SK-N-SH (cell line): ENCODE results near the gene MOGAT3. TPM values are rescaled to one million over a fixed set of nuclear protein-coding genes. Genes with fewer than 3 reads are reported as not detected.

Experiments
- CTCF ChIA-PET: fragments of 300-600, 350-600 bp; formaldehyde crosslinking; extraction: SDS; loops from one replicate; lab custom pipeline; 2021; lab: Yijun Ruan, JAX
- POLR2A ChIA-PET: fragments of 350-600 bp; sonication (Branson Sonifier 250); formaldehyde crosslinking; extraction: SDS; loops from one replicate; lab custom pipeline; 2020; ENCODE audit warnings: antibody characterized with exemption, inconsistent platforms; lab: Yijun Ruan, JAX
- DNase-seq: peaks from one replicate; pipeline ENCODE4 v3.0.0; 2012
- H2AFZ ChIP-seq: fragments of 200-600 bp; sonication (generic); 2 replicates; pipeline ENCODE4 v1.8.1; 2016; ENCODE audit warnings: antibody characterized with exemption, mild to moderate bottlenecking, low read depth
- H3F3A ChIP-seq: fragments of 200-600 bp; sonication (generic); replicated peaks from 2 replicates; pipeline ENCODE3; 2016; ENCODE audit warnings: antibody characterized with exemption, mild to moderate bottlenecking; ENCODE audit not compliant: insufficient read depth
- H3K27ac ChIP-seq, 2 experiments: fragments of 200-500 bp in 1 of 2; fragments of 200-600 bp in 1 of 2; sonication (Bioruptor generic) in 1 of 2; sonication (generic), shearing (Covaris generic) in 1 of 2; 2 replicates each; pipeline versions ENCODE4 v1.5.1 to v1.6.1; 2014 to 2016; ENCODE audit warnings: low read depth in 2 of 2, inconsistent platforms in 1 of 2, low read length in 1 of 2, mild to moderate bottlenecking in 1 of 2, mixed read lengths in 1 of 2
- H3K27me3 ChIP-seq: fragments of 200-600 bp; sonication (generic), shearing (Covaris generic); 2 replicates; pipeline ENCODE4 v1.6.1; 2016; ENCODE audit warnings: mixed run types; ENCODE audit not compliant: insufficient read depth
- H3K36me3 ChIP-seq, 2 experiments: fragments of 200-500 bp in 1 of 2; fragments of 200-600 bp in 1 of 2; sonication (Bioruptor generic) in 1 of 2; sonication (generic) in 1 of 2; replicated peaks in 1 of 2; 2 replicates each; pipeline versions ENCODE3 to v1.5.1; 2014 to 2016; ENCODE audit warnings: low read length in 1 of 2, mild to moderate bottlenecking in 1 of 2; ENCODE audit not compliant: insufficient read depth in 2 of 2, control insufficient read depth in 1 of 2
- H3K4me1 ChIP-seq, 2 experiments: fragments of 200-500 bp in 1 of 2; fragments of 200-600 bp in 1 of 2; sonication (Bioruptor generic) in 1 of 2; sonication (generic), shearing (Covaris generic) in 1 of 2; 2 replicates each; pipeline versions ENCODE4 v1.5.1 to v1.6.1; 2014 to 2016; ENCODE audit warnings: low read depth in 1 of 2, low read length in 1 of 2, mixed run types in 1 of 2; ENCODE audit not compliant: insufficient read depth in 2 of 2, control insufficient read depth in 1 of 2
- H3K4me2 ChIP-seq: fragments of 200-600 bp; sonication (generic), shearing (Covaris generic); 2 replicates; pipeline ENCODE4 v1.6.1; 2017; ENCODE audit warnings: mixed run types
- H3K4me3 ChIP-seq, 2 experiments: fragments of 200-500 bp in 1 of 2; fragments of 200-600 bp in 1 of 2; sonication (Bioruptor generic) in 1 of 2; sonication (generic), shearing (Covaris generic) in 1 of 2; 2 replicates each; pipeline versions ENCODE4 v1.5.1 to v1.8.1; 2014 to 2016; ENCODE audit warnings: low read depth in 2 of 2, inconsistent platforms in 1 of 2, low read length in 1 of 2, mild to moderate bottlenecking in 1 of 2, mixed read lengths in 1 of 2, moderate library complexity in 1 of 2
- H3K79me2 ChIP-seq: fragments of 200-600 bp; sonication (generic); 2 replicates; pipeline ENCODE4 v1.8.1; 2017; ENCODE audit warnings: mild to moderate bottlenecking; ENCODE audit not compliant: insufficient read depth
- H3K9ac ChIP-seq: fragments of 200-600 bp; sonication (generic); 2 replicates; pipeline ENCODE4 v1.6.1; 2017; ENCODE audit warnings: mixed run types
- H3K9me2 ChIP-seq: fragments of 200-600 bp; sonication (generic); 2 replicates; pipeline ENCODE4 v1.6.1; 2017; ENCODE audit warnings: mixed run types
- H3K9me3 ChIP-seq: fragments of 200-600 bp; sonication (generic); 2 replicates; pipeline ENCODE4 v1.6.1; 2017; ENCODE audit warnings: mixed run types, mild to moderate bottlenecking, moderate library complexity
- H4K20me1 ChIP-seq: fragments of 200-600 bp; sonication (generic); 2 replicates; pipeline ENCODE4 v1.6.1; 2017; ENCODE audit warnings: mild to moderate bottlenecking, mixed run types; ENCODE audit not compliant: insufficient read depth
- CHD2 ChIP-seq: fragments of 150-350 bp; IDR thresholded peaks from 2 replicates; pipeline ENCODE4 v1.6.1; 2018; ENCODE audit warnings: low read length; ENCODE audit not compliant: partially characterized antibody
- MEF2A ChIP-seq: IDR thresholded peaks from 2 replicates; pipeline ENCODE4 v1.4.0; 2012; ENCODE audit warnings: low read depth, borderline replicate concordance
- POLR2AphosphoS5 ChIP-seq: IDR thresholded peaks from 2 replicates; pipeline ENCODE4 v1.6.1; 2012; ENCODE audit warnings: low read depth, low read length
- RAD21 ChIP-seq: IDR thresholded peaks from 2 replicates; pipeline ENCODE4 v1.6.1; 2012; ENCODE audit warnings: mild to moderate bottlenecking, low read length
- SIN3A ChIP-seq: IDR thresholded peaks from 2 replicates; pipeline ENCODE4 v1.6.1; 2012; ENCODE audit warnings: low read depth, mild to moderate bottlenecking, low read length, moderate library complexity, borderline replicate concordance
- TAF1 ChIP-seq: IDR thresholded peaks from 2 replicates; pipeline ENCODE4 v1.6.1; 2012; ENCODE audit warnings: low read depth, mild to moderate bottlenecking, low read length, moderate library complexity, borderline replicate concordance
- WGBS: methylation state at CpG from one replicate; pipeline ENCODE4 v1.1.6; 2017; ENCODE audit warnings: low lambda C conversion rate; 5-methylcytosine and 5-hydroxymethylcytosine counted together
- polyA plus RNA-seq, 3 experiments: library from polyadenylated mRNA; depleted of rRNA; stranded (reverse); fragments of >200 nt; gene quantifications; 2 replicates each; pipeline ENCODE4 v1.2.3, GENCODE V29; 2012
- TF ChIP-seq, protein P1 (sequence below): fragments of 200-600 bp; sonication (generic); IDR thresholded peaks from 2 replicates; pipeline ENCODE4 v1.6.1; 2017; ENCODE audit warnings: antibody characterized with exemption, mild to moderate bottlenecking, moderate library complexity
- TF ChIP-seq, protein P2 (sequence below): IDR thresholded peaks from 2 replicates; pipeline ENCODE4; 2012
- TF ChIP-seq, protein P3 (sequence below): fragments of 150-350 bp; IDR thresholded peaks from 2 replicates; pipeline ENCODE4 v1.6.1; 2017; ENCODE audit warnings: antibody characterized with exemption, low read length, low read depth, borderline replicate concordance
- TF ChIP-seq, protein P4 (sequence below): IDR thresholded peaks from 2 replicates; pipeline ENCODE4 v1.4.0; 2012; ENCODE audit warnings: low read depth, borderline replicate concordance

The MOGAT3 gene
- polyA plus RNA-seq, 1 of the 3 experiments (the other 2 are of a cell fraction) = not detected

DNA sequence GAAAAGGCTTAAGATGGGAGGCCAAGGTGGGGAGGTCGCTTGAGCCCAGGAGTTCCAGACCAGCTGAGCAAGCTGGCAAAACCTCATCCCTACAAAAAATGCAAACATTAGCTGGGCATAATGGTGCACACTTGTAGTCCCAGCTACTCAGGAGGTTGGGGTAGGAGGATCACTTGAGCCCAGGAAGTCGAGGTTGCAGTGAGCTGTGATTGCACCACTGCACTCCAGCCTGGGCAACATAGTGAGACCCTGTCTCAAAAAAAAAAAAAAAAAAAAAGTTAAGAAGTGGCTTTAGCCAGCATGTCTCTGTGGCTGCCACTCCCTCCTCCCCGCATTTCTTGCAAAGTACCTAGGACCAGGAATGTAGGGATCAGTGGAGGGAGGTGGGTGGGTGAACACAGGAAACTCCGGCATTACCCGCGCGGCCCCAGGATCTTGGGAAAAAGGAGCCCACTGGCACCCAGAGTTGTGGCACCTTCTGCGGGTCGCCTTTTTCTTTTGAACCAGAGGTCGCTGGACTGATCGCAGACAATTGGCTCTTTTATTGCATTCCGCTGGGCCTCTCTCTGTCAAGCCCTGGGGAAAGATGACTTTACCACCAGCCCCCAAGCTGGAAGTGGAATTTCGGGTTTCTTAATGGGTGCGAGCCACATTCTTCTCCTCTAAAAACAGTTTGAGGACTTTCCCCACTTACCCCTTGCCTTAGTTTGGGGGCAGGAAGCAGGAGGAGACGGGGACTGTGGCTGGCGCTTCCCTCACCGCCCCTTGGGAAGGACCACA is 39.0 kb downstream of the MOGAT3 start:
- 0 out of 2 replicates have a peak, but pooled peaks have one; percentile 2 for TF ChIP-seq SIN3A
- TF ChIP-seq, protein P1, sequence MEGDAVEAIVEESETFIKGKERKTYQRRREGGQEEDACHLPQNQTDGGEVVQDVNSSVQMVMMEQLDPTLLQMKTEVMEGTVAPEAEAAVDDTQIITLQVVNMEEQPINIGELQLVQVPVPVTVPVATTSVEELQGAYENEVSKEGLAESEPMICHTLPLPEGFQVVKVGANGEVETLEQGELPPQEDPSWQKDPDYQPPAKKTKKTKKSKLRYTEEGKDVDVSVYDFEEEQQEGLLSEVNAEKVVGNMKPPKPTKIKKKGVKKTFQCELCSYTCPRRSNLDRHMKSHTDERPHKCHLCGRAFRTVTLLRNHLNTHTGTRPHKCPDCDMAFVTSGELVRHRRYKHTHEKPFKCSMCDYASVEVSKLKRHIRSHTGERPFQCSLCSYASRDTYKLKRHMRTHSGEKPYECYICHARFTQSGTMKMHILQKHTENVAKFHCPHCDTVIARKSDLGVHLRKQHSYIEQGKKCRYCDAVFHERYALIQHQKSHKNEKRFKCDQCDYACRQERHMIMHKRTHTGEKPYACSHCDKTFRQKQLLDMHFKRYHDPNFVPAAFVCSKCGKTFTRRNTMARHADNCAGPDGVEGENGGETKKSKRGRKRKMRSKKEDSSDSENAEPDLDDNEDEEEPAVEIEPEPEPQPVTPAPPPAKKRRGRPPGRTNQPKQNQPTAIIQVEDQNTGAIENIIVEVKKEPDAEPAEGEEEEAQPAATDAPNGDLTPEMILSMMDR = no peak

DNA sequence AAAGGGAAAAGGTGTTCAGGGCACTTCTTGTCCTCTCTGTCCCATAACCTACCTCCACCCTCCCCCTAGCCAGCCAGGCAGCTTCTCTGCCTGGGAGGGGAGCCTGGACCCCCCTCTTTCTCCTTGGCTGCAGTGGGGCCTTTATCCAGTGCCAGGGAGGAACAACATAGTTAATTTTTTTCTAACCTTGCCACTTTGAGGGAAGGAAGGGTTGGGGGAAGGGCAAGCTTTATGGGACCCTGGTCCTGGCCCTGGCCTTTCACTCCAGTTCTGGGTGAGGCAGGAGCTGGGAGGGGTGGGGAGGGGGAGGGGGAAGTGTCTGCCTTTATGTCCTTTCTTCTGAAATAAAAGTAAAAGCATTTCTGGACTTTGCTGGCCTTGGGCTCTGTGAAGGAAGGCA is 39.9 kb downstream of the MOGAT3 start:
- Histone ChIP-seq H3K4me3 (no peak overlapping the region), H3K9me3 (no peaks in the 10 kb centered on the region), H3K27ac (peak overlapping the region in 1 of 2 experiments; percentile 23; a peak in 1 of 4 replicates), H3F3A (peaks cover 45% of the 10 kb centered on the region), H2AFZ (no peak overlapping the region), H3K4me1 (peaks cover 19 to 26% of the 10 kb centered on the region in 2 experiments; a peak in 3 of 4 replicates), H3K9me2 (no peaks in the 10 kb centered on the region), H3K9ac (no peak overlapping the region)
- peak; percentile 31 for DNase-seq
- CTCF ChIA-PET = interaction anchor here (0.7 to 4.3 kb wide), 8 partner anchors 10 to 266 kb away, joined by 3 to 20 read pairs (median 5); no protein-coding TSS in a partner anchor
- TF ChIP-seq RAD21 = no peak
- TF ChIP-seq CHD2 = no peak
- no peak for TF ChIP-seq MEF2A
- TF ChIP-seq TAF1 = no peak
- TF ChIP-seq, protein P2, sequence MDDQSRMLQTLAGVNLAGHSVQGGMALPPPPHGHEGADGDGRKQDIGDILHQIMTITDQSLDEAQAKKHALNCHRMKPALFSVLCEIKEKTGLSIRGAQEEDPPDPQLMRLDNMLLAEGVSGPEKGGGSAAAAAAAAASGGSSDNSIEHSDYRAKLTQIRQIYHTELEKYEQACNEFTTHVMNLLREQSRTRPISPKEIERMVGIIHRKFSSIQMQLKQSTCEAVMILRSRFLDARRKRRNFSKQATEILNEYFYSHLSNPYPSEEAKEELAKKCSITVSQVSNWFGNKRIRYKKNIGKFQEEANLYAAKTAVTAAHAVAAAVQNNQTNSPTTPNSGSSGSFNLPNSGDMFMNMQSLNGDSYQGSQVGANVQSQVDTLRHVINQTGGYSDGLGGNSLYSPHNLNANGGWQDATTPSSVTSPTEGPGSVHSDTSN = no peak
- TF ChIP-seq, protein P3, sequence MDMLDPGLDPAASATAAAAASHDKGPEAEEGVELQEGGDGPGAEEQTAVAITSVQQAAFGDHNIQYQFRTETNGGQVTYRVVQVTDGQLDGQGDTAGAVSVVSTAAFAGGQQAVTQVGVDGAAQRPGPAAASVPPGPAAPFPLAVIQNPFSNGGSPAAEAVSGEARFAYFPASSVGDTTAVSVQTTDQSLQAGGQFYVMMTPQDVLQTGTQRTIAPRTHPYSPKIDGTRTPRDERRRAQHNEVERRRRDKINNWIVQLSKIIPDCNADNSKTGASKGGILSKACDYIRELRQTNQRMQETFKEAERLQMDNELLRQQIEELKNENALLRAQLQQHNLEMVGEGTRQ = no peak
- TF ChIP-seq POLR2AphosphoS5 = no peak
- TF ChIP-seq, protein P4, sequence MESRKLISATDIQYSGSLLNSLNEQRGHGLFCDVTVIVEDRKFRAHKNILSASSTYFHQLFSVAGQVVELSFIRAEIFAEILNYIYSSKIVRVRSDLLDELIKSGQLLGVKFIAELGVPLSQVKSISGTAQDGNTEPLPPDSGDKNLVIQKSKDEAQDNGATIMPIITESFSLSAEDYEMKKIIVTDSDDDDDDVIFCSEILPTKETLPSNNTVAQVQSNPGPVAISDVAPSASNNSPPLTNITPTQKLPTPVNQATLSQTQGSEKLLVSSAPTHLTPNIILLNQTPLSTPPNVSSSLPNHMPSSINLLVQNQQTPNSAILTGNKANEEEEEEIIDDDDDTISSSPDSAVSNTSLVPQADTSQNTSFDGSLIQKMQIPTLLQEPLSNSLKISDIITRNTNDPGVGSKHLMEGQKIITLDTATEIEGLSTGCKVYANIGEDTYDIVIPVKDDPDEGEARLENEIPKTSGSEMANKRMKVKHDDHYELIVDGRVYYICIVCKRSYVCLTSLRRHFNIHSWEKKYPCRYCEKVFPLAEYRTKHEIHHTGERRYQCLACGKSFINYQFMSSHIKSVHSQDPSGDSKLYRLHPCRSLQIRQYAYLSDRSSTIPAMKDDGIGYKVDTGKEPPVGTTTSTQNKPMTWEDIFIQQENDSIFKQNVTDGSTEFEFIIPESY = no peak
- TF ChIP-seq, all 33 proteins: peak for 0
- peaks cover 24% of the 10 kb centered on the region for H4K20me1 ChIP-seq
- H3K27me3 ChIP-seq = no peaks in the 10 kb centered on the region
- no peak overlapping the region for H3K4me2 ChIP-seq
- peaks cover 36 to 40% of the 10 kb centered on the region in 2 experiments for H3K36me3 ChIP-seq
- POLR2A ChIA-PET = interaction anchor here (0.6 kb wide), 1 partner anchor 22 kb away, joined by 5 read pairs; no protein-coding TSS in a partner anchor
- H3K79me2 ChIP-seq = peaks cover 14% of the 10 kb centered on the region

More for the DNA sequence above, 39.0 kb downstream of the MOGAT3 start:
- peaks cover 42% of the 10 kb centered on the region for H3F3A ChIP-seq
- H3K4me1 ChIP-seq = peaks cover 21 to 33% of the 10 kb centered on the region in 2 experiments; a peak in 3 of 4 replicates
- H3K4me3 ChIP-seq = no peak overlapping the region
- CTCF ChIA-PET = interaction anchor here (1.0 to 4.3 kb wide), 9 partner anchors 9 to 82 kb away, joined by 4 to 20 read pairs (median 6); partner anchors contain the start of genes NAT16, PLOD3 and ZNHIT1
- 87% methylated on average over 17 of the region's 17 CpGs for WGBS
- no peak overlapping the region for H2AFZ ChIP-seq
- no peaks in the 10 kb centered on the region for H3K9me3 ChIP-seq
- H3K27ac ChIP-seq = peak overlapping the region in 1 of 2 experiments; percentile 94; a peak in 2 of 4 replicates
- peaks cover 5% of the 10 kb centered on the region; the same call in 1 of the 2 replicates for H3K79me2 ChIP-seq
- POLR2A ChIA-PET = interaction anchor here (0.6 to 2.4 kb wide), 5 partner anchors 17 to 140 kb away, joined by 3 to 12 read pairs (median 6); partner anchors contain the start of gene NAT16
- H3K27me3 ChIP-seq = no peaks in the 10 kb centered on the region
- peaks cover 33 to 36% of the 10 kb centered on the region in 2 experiments for H3K36me3 ChIP-seq
- no peak overlapping the region for H3K9ac ChIP-seq
- peaks cover 24% of the 10 kb centered on the region for H4K20me1 ChIP-seq
- H3K4me2 ChIP-seq = no peak overlapping the region
- H3K9me2 ChIP-seq = no peaks in the 10 kb centered on the region
- no peak for DNase-seq
